ENCODE measurements around the gene LUZP2.

Gene LUZP2

DNA sequence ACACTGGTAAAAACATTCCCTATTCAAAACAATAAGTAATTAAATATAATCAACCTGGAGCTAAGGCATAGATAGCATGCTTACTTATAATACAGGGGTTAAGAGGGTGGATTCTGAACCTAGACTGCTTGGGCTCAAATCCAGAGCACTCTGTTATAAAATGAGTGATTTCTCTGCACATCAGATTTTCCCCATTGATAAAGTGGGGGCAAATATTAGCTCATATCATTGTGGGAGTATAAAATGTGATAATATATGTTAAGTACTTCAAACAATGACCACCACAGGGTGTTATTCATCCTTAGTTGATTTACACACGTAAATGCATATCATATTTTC, 139.4 kb downstream of the LUZP2 start:
- DNase-seq = no peak

GRCh38 chr11:24637520-24637919, 140.7 kb downstream of the LUZP2 start:
- DNase-seq = no peak

GRCh38 chr11:24642648-24643047, 145.8 kb downstream of the LUZP2 start:
- DNase-seq = no peak

DNA sequence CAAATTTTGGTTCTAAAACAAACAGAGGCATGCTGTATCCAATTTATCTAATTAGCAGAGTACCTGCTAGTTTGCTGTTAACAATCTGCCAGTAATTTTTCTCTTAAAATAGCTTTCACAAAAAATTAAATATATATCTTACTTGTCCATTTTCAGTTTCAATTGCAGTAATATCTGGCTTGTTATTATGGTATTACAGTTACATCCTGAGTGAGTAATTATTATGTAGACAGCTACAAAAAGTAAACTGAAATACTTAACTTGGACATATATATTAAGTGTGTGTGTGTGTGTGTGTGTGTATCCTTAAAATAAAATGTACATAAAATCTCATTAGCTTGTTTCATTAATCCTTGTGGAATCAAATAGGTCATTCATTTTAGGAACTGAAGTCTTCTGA, 148.7 kb downstream of the LUZP2 start:
- no peak for DNase-seq

- no peak for DNase-seq
Observed at GRCh38 chr11:24651873-24652272, 155.0 kb downstream of the LUZP2 start.

- DNase-seq = no peak
Observed at GRCh38 chr11:24653901-24654300, 157.0 kb downstream of the LUZP2 start.

DNA sequence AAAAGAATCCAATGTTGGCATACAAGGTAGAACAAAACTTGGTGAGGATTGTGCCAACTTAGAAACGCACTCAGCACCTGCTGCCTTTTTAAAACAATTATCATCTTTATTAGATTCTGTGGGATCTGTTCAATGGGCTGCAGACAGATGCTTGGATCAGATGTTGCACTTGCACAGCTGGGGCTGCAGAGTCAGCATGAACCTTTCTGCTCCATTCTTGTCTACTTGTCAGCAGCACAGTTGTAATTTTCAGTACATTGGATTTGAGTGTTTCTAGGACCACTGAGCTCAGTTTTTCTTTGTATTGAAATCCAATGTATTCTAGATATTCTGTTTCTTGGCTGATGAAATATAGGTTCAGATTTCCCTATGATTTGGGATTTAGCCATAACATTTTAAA, 164.5 kb downstream of the LUZP2 start:
- DNase-seq = no peak

DNA sequence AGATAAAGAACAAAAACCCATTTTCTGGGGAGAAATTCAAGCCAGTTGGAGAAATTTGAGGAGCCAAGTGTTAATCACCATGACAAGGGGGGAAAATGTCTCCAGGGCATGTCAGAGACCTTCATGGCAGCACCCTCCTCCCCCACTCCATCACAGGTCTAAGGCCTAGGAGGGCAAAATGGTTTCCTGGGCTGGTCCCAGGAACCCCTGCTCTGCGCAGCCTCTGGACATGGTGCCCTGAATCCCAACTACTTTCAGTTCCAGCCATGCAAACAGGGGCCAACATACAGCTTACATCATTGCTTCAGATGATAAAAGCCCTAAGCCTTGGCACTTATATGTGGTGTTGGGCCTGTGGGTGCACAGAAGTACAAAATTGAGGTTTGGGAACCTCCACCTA, 167.5 kb downstream of the LUZP2 start:
- DNase-seq = no peak

DNA sequence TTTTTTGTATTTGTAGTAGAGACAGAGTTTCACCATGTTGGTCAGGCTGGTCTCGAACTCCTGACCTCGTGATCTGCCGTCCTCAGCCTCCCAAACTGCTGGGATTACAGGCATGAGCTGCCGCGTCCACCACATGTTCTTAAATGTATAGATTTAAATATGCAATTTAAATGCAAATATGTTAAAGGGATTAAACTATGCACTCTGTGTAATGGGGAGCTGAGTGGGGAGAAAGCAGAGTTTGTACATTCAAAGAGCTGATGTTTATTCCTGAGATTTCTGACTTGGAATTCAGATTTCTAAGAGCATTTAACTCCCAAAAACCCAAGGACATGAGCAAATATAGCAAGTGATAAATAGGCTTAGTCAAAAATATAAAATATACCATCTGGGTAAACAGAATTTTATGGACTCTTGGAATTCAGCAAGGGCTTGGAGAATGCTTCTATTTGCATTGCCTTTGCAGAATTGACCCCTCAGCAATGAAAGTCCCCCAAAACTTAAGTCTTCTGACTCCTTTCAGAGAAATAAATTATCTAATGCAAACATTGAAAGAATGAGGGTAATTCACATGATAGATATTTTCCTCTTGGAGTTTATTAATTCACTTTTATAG, 170.6 kb downstream of the LUZP2 start:
- no peak for DNase-seq

- no peak for DNase-seq
Observed at GRCh38 chr11:24678703-24679348, 182.0 kb downstream of the LUZP2 start.

- no peak for DNase-seq
Observed at GRCh38 chr11:24679821-24680351, 183.0 kb downstream of the LUZP2 start.

DNA sequence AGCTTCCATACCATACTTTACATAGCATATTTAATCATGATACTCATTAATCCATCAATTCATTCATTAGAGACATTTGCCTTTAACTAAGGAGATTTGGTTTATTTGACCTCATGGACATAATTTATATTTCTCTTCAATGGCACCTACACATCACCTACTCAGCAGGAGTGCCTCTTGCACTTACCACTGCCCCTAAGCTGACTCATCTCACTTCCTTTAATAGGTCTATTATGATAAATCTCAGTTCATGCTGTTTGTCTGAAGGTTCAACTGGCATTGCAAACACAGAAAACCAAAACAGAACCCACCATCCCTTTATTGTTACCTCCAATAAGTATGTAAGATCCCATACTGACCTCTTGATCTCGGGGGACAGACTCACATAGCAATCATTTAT, 186.7 kb downstream of the LUZP2 start:
- DNase-seq = no peak

GRCh38 chr11:24685821-24686220, 189.0 kb downstream of the LUZP2 start:
- no peak for DNase-seq

GRCh38 chr11:24687531-24688147, 190.8 kb downstream of the LUZP2 start:
- no peak for DNase-seq

- DNase-seq = no peak
Observed at GRCh38 chr11:24688981-24689380, 192.1 kb downstream of the LUZP2 start.

GRCh38 chr11:24697522-24698111, 200.8 kb downstream of the LUZP2 start:
- DNase-seq = no peak

GRCh38 chr11:24704716-24705115, 207.9 kb downstream of the LUZP2 start:
- DNase-seq = no peak

- DNase-seq = no peak
Observed at GRCh38 chr11:24705474-24705873, 208.6 kb downstream of the LUZP2 start.

- DNase-seq = no peak
Observed at GRCh38 chr11:24708616-24709015, 211.8 kb downstream of the LUZP2 start.

DNA sequence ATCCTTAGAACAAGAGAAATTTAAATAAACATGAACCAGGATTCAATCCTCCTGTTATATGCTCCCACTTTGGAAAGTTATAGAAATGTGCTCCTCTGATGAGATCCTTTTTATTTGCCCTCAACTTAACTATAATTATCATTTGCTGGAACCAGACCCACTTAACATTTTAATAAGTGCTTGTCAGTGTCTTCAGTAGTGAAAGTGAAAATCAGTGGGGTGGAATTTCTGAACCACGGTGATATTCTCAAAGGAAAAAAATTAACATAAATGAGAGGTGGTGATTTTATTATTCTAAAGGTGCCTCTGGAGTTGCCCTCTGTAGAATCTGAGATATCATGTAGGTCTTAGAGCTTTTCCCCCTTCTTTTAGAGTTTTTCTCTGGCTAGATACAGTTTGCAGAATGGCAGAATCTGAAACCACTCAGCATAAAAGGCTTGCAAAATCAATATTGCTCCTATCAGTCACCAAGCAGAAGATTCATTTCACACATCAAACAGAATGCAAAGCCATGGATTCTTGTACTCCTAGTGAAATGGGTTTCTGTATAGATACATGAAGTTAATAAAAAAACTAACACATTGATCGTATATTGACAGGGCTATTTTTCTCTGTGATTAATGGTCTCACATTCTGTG, 213.2 kb downstream of the LUZP2 start:
- DNase-seq = no peak

GRCh38 chr11:24714601-24715000, 217.7 kb downstream of the LUZP2 start:
- DNase-seq = no peak

DNA sequence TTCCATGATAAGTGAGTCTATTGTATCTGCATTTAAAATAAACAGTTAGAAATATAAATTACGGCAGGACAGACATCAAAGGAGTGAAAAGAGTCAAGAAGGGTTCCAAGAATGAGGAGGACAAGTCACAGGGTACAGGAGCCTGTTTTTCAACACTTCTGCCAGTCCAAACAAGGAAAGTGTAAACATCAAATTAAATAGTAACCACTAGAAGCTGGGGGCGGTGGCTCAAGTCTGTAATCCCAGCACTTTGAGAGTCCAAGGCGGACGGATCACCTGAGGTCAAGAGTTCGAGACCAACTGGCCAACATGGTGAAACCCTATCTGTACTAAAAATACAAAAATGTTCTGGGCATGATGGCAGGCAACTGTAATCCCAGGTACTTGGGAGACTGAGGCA, 219.6 kb downstream of the LUZP2 start:
- no peak for DNase-seq

- no peak for DNase-seq
Observed at GRCh38 chr11:24723231-24723630, 226.4 kb downstream of the LUZP2 start.

DNA sequence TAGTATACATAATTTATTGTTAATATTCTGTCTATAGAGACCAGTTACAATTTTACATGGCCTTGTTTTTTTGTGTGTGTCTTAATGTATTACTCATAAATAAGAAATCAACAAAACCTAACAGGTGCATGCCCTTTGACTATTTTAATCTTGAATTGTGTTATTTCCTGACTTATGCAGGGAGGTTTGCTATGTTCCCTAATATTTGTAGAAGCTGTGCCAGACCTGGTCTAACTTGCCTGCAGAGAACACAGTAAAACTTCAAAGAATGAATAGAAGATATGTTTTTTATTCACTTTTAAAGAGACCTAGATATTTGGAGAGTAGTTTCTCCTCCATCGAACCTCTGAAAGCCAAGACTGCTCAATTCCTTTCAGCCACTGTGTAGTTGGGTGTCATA, 234.7 kb downstream of the LUZP2 start:
- DNase-seq = no peak

All from SW 1271 (cell line).